Spinal cord (tissue), 10 donors: ENCODE results near the gene PTP4A2. TPM values are rescaled to one million over a fixed set of nuclear protein-coding genes. Genes with fewer than 3 reads are reported as not detected.
A peak's percentile ranks its signal among the peaks of the same experiment; 100 is the strongest.

Source experiments
- DNase-seq, 6 donors: peaks; one replicate each; pipeline versions ENCODE4 v3.0.0 to v3.0.0-alpha.2; 2013 to 2015; ENCODE audit warnings: low spot score in 6 of 6, low read depth in 4 of 6
- H3K27ac ChIP-seq: one replicate; pipeline ENCODE4 v1.5.1; 2013; ENCODE audit warnings: low read depth, low read length, control low read depth
- H3K27me3 ChIP-seq: one replicate; pipeline ENCODE4 v1.6.1; 2013; ENCODE audit warnings: low read length; ENCODE audit not compliant: control insufficient read depth, insufficient read depth
- H3K36me3 ChIP-seq: one replicate; pipeline ENCODE4 v1.6.1; 2013; ENCODE audit warnings: low read length; ENCODE audit not compliant: control insufficient read depth, insufficient read depth
- H3K4me1 ChIP-seq: one replicate; pipeline ENCODE4 v1.6.1; 2013; ENCODE audit warnings: low read length; ENCODE audit not compliant: control insufficient read depth, insufficient read depth
- H3K4me3 ChIP-seq: one replicate; pipeline ENCODE4 v1.5.1; 2013; ENCODE audit warnings: low read depth, low read length, control low read depth
- H3K9me3 ChIP-seq: one replicate; pipeline ENCODE4 v1.6.1; 2013; ENCODE audit warnings: low read length; ENCODE audit not compliant: control insufficient read depth, insufficient read depth
- WGBS: methylation state at CpG from one replicate; pipeline ENCODE4 v1.1.5; 2013; ENCODE audit warnings: missing lambda C conversion rate; ENCODE audit not compliant: insufficient coverage; 5-methylcytosine and 5-hydroxymethylcytosine counted together
- polyA plus RNA-seq, 2 donors: library from polyadenylated mRNA; unstranded; fragments of 120-200 nt; gene quantifications; one replicate each; pipeline ENCODE4 v1.2.1, GENCODE V29; 2013; ENCODE audit not compliant: insufficient read length in 2 of 2
- total RNA-seq, 2 donors: library from RNA; depleted of rRNA in 1 of 2; stranded (reverse); fragments of 120-200 nt in 1 of 2; fragments of >200 nt in 1 of 2; gene quantifications; one replicate each; pipeline versions ENCODE4 v1.2.3 to v1.2.4, GENCODE V29; 2013 to 2014
- donor health status: healthy.

The PTP4A2 gene
- total and polyA plus RNA-seq, 4 donors: 149 to 326 (median 216) TPM

- Histone ChIP-seq H3K27me3 (no peaks in the 10 kb centered on the region), H3K36me3 (no peaks in the 10 kb centered on the region), H3K9me3 (no peaks in the 10 kb centered on the region), H3K4me1 (peaks cover 7% of the 10 kb centered on the region), H3K27ac (no peak overlapping the region), H3K4me3 (no peak overlapping the region)
- DNase-seq: peak in 1 of 6 donors; percentile 4
- WGBS: 43% methylated on average over 3 of the region's 6 CpGs
Observed at GRCh38 chr1:31977385-31978131, 39.4 kb upstream of the PTP4A2 start.

DNA sequence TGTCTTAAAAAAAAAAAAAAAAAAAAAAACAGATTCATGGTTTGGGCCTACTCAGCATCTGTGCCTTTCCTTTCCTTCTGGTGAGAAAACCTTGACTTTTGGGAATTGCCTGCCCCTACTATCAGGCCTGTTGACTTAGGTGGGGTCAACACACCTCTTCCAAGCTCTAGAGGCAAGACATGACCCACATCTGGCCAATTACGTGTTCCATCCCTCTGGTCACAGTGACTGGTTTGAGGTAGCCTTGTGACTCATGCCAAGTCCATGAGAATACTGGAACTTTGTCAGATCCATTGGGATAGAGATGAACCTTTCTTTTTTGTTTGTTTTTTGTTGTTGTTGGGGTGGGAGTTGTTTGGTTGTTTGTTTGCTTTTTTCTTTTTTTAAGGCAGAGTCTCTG is 38.2 kb upstream of the PTP4A2 start:
- H3K4me3 ChIP-seq: no peak overlapping the region
- 100% methylated on average over 1 of the region's 1 CpG for WGBS
- H3K36me3 ChIP-seq: no peaks in the 10 kb centered on the region
- DNase-seq: no peak
- H3K27me3 ChIP-seq: no peaks in the 10 kb centered on the region
- no peaks in the 10 kb centered on the region for H3K9me3 ChIP-seq
- peaks cover 7% of the 10 kb centered on the region for H3K4me1 ChIP-seq
- no peak overlapping the region for H3K27ac ChIP-seq

DNA sequence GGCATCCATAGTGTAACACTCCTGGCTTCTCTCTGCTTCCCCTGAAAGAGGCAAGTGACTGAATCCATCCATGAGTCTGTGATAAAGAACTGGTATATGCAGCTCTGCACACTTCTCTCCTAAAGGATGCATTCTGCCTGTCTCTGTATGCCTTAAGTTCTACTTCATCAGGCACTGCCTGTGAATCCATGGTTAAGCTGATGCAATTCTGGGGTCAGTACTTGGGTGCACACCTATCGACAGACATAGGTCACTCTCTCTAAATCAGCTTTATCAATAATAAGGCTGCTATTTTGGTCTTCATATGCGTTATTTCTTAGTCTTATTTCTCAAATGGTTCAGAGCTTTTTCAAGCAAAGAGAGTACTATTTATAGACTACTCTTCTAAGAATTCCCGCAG is 32.7 kb upstream of the PTP4A2 start:
- H3K4me3 ChIP-seq: no peak overlapping the region
- no peaks in the 10 kb centered on the region for H3K9me3 ChIP-seq
- no peak for DNase-seq
- no CpG with 5 or more reads among the region's 3 CpGs for WGBS
- no peaks in the 10 kb centered on the region for H3K27me3 ChIP-seq
- no peaks in the 10 kb centered on the region for H3K4me1 ChIP-seq
- no peaks in the 10 kb centered on the region for H3K36me3 ChIP-seq
- H3K27ac ChIP-seq: no peak overlapping the region

DNA sequence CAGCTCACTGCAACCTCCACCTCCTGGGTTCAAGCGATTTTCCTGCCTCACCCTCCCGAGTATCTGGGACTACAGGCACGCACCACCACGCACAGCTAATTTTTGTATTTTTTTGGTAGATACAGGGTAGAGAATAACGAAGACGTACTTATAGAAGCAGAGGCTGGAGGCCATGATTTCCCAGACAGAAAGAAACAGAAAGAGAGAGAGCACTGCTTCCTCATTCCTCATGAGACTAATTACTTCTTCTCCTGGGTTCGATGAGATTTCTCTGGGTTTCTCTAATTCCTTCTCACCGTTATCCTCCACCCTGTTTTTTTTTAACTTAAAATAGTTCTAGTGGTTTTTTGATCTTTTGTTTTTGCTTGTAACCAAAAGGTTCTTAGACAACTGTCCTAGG is 23.4 kb upstream of the PTP4A2 start:
- WGBS: 96% methylated on average over 4 of the region's 8 CpGs
- H3K36me3 ChIP-seq: no peaks in the 10 kb centered on the region

DNA sequence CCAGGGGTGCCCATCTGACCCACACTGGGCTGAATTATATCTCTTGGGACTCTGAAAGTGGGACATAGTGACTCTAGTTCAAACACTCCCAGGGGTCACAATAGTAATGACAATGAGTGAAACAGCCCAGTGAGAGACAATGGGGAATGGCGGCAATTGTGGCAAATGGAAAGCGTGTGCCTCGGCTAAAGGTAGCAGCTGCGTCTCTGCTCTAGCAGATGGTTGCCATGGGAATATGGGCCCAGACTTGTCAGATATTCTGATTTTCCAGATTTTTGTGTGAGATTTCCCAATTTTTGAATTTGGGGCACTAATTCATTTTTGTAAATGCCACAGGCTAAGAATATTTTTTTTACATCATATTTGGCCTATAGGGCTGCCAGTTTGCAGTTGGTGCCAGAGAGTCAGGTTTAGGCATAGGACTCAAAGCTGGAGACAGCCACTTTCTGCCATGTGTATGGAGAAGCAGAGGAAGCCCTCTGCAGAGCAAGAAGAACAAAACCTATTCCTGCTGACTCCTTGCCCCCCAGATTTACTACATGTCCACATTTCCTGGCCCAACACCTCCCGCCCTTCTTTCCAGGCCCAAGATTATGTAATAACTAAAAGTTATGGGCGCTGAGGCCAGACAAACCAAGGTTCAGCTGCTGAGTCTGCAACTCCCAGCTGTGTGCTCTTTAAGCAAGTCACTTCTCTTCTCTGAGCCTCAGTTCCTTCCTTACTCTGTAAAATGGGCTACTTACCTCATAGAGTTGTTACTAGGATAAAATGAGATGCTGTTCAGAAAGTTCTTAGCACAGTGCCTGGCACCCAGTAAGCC is 21.6 kb upstream of the PTP4A2 start:
- Histone ChIP-seq H3K4me1 (peaks cover 15% of the 10 kb centered on the region), H3K27ac (no peak overlapping the region), H3K4me3 (no peak overlapping the region), H3K27me3 (no peaks in the 10 kb centered on the region), H3K36me3 (no peaks in the 10 kb centered on the region), H3K9me3 (no peaks in the 10 kb centered on the region)
- WGBS: 66% methylated on average over 5 of the region's 6 CpGs
- peak in 1 of 6 donors; percentile 77 for DNase-seq

More for the DNA sequence above, 23.4 kb upstream of the PTP4A2 start:
- H3K27ac ChIP-seq: no peak overlapping the region
- H3K4me3 ChIP-seq: no peak overlapping the region
- H3K9me3 ChIP-seq: no peaks in the 10 kb centered on the region
- H3K27me3 ChIP-seq: no peaks in the 10 kb centered on the region
- H3K4me1 ChIP-seq: peaks cover 4% of the 10 kb centered on the region
- no peak for DNase-seq

DNA sequence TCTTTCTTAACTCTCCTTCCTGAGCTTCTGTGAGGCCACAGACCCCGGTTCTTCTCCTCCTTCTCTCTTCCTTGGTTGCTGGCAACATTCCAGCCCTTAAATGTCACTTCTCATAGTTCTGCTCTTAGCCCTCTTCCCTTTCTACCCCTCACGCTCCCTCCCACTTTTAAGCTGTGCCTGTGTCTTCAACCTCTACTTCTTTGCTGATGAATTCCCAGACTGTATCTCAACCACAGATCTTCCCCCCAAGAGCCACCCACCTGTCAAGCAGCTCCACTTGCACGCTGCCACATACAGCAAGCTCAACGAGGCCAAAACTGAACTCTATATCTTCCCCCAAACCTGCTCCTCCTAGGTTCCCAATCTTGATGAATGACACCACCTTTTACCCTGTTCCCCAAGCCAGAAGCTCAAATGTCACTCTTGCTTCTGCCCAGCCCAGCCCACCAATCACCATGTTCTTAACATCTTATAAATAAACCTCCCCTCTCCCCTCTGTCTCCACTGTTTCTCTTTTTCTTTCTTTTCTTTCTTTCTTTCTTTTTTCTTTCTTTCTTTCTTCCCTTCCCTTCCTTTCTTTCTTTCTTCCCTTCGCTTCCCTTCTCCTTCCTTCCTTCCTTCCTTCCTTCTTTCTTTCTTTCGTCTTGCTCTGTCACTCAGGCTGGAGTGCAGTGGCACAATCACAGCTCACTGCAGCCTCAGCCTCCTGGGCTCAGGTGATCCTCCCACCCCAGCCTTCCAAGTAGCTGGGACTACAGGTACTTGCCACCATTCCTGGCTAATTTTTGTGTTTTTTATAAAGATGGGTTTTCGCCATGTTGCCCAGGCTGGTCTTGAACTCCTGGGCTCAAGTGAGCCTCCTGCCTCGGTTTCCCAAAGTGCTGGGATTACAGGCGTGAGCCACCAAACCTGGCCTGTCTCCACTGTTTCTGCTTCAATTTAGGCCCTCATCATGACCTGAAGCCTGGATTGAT is 19.8 kb upstream of the PTP4A2 start:
- Histone ChIP-seq H3K27ac (no peak overlapping the region), H3K27me3 (no peaks in the 10 kb centered on the region), H3K9me3 (no peaks in the 10 kb centered on the region), H3K4me1 (peaks cover 15% of the 10 kb centered on the region), H3K4me3 (no peak overlapping the region), H3K36me3 (no peaks in the 10 kb centered on the region)
- DNase-seq: no peak
- WGBS: 84% methylated on average over 9 of the region's 9 CpGs

DNA sequence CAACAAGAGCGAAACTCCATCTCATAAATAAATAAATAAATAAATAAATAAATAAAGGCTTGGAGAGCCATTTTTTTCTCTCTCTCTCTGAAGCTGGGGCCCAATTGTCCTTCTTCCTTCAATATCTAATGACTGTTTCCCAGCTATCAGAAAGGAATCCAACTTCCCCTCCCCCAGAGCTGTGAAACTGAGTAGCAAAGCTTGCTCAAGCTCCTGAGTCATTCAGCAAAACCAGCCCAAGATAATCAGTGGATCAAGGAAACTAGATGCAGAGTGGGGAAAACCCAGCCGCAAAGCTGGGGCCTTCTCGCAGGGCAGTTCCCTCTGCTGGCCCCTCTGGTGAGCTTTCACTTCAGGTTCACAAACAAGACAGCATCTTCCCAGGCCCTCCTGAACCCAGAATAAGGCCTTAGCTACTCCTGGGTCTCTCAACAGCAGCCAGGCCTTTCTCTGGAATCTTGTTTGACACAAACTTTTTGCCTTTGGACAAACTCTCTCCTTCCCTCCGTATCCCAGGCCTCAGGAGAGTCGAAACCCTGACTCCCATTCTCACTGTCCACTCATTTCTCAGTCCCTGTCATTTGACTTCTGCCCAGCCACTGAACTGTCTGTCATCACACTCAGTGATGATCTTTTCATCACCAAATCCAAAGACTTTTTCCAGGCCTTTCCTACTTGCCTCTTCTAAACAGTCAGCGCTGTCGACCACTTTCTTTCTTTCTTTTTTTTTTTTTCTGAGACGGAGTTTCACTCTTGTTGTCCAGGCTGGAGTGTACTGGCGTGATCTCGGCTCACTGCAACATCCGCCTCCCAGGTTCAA is 18.0 kb upstream of the PTP4A2 start:
- no peak overlapping the region for H3K4me3 ChIP-seq
- H3K9me3 ChIP-seq: no peaks in the 10 kb centered on the region
- H3K27me3 ChIP-seq: no peaks in the 10 kb centered on the region
- peaks cover 23% of the 10 kb centered on the region for H3K4me1 ChIP-seq
- no peaks in the 10 kb centered on the region for H3K36me3 ChIP-seq
- 69% methylated on average over 10 of the region's 11 CpGs for WGBS
- peak in 1 of 6 donors; percentile 64 for DNase-seq
- H3K27ac ChIP-seq: peak overlapping the region; percentile 78

DNA sequence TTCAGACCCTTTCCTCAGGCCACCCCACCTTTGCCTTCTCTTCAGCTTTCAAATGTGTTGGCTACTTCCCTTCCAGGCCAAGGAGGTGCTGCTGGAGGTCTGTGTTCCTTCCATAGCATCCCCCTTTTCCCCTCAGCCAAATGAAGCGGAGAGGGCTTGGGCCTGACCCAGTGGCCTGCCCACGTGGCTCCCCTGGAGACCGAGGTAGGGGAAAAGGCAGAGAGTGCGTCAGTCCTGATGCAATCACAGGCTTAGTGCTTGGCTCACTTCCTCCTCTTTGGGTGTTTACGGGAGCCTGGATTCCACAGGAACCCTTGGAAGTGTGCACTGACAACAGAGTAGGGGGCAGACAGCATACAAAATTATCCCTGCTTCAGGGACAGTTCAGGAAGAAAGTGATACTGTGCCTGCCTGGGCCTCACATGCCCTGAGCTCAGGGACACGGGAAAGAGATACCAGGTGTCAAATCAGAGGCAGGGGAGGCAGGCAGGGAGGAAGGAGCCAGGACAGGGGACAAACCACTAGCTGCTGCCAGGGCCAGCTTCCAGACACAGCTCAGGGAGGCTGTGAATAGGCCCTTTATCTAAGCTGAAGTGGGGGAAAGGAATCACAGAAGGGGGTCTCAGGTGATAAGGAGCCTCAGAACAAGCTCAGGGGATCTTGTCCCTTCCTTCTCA is 16.6 kb upstream of the PTP4A2 start:
- WGBS: 11% methylated on average over 5 of the region's 6 CpGs
- no peak overlapping the region for H3K4me3 ChIP-seq
- H3K27ac ChIP-seq: peak overlapping the region; percentile 68

More for the DNA sequence above, 16.6 kb upstream of the PTP4A2 start:
- H3K36me3 ChIP-seq: no peaks in the 10 kb centered on the region
- H3K9me3 ChIP-seq: no peaks in the 10 kb centered on the region
- peaks cover 23% of the 10 kb centered on the region for H3K4me1 ChIP-seq
- DNase-seq: peak in 1 of 6 donors; percentile 53
- no peaks in the 10 kb centered on the region for H3K27me3 ChIP-seq
